GM18526 (cell line): ENCODE results near the gene RTN4R.

ENCODE experiments used
- POLR2A ChIP-seq: IDR thresholded peaks from 3 replicates; pipeline ENCODE4 v1.6.1; 2011; ENCODE audit not compliant: insufficient read length; ENCODE audit errors: extremely low read depth

The RTN4R gene

DNA sequence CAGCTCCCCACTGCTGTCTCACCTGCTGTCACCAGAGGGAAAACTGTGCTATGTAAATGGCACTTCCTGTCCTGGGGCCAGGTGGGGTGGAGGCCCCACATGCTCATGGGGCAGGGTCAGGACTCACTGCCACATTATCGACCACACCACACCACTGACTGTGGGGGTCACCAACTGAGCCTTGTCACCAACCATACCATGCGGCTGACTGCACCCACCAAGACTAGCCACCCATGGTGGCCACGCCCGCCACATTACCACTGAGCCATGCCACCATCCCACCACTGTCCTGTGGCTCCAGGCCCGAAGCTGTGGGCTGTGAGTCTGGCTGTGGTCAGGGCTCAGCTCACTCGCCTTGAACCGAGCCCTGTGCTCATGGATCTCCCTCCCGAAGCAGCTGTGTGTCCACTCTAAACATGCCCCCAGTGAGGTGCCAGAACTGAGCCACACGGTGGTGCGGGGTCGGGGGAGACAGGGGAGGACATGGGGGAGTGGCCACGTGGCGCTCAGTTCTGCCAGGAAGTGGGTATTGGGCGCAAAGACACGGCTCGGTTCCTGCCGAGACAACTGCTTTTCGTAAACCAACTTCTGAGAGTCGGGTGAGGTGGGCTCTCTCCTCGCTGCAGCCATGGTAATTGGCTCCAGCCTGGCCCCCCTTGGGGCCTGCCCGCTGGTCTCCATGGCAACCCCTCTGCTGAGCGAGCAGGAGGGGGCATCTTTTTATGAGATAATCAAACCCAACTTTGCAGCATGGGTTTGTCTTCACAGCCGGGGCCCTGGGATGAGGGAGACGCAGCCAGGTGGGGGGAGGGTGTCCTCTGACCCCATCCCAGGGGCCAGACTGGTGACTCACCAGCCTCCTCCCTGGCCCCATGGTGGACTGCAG is 23.2 kb downstream of the RTN4R start:
- TF ChIP-seq POLR2A, result no peak

DNA sequence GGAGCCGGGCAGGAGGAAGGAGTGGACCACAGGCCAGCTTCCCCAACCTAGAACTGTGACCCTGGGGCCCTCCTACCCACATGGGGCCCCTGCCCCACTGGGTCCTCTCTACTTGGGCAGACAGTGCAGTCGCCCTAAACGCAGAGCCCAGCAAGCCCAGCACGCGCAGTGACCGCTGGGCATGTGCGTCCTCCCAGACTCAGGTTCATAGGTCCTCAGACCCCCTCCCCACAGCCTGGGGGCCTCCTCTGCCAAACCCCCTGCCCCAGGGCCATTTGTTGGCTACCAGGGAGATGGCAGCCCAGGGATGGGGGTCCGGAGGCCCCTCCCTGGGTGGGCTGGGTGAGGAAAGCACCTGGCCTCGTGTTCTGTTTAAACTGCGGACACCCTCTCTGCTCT is 23.9 kb downstream of the RTN4R start:
- TF ChIP-seq POLR2A, result no peak

DNA sequence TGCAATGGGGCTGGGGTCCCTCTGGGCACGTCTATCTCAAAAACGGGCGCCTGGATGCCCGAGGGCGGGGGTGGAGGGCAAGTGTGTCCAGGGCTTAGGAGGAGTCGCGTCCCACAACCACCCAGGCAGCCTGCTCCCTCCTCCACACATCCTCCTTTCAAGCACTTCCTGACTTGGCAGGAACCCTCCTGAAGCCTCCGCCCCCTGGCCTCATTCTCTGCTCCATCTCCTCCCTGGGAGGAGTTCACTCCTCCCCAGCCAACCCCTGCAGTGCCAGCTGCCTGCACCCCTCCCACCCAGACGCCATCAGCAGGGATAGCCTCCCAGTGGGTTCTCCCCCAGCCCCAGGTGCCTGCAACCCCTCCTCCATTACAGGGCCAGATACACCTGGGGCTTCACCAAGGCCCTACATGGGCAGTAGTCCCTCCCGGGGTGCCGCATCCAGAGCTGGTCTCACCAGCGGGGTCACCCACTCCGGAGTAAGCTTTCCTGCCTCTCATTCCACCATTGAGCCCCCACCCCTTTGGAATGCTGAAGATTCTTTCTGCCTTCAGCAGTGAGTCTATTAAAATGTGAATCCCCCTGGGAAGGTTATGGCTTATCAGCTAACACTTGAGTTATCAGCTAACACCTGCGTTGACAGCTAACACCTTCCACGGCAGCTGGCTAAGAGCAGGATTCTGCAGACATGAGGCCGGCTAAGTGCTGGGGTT is 24.4 kb downstream of the RTN4R start:
- no peak for TF ChIP-seq POLR2A

DNA sequence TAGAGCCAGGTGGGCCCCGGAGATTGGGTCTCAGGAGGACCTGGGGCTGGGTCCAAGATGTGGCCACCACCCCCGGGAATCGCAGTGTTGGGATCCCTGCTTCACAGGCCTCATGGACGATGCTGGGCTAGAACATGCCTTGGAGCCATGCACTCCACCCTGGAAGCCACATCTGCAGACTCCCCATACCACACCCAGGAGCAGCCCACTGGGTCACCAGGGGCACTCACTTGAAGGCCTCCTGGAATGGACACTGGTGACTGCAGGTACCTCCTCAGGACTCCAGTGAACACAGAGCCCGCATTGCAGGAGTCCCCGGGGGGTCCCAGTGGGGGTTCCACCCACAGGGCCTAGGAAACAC is 25.0 kb downstream of the RTN4R start:
- TF ChIP-seq POLR2A, result no peak

DNA sequence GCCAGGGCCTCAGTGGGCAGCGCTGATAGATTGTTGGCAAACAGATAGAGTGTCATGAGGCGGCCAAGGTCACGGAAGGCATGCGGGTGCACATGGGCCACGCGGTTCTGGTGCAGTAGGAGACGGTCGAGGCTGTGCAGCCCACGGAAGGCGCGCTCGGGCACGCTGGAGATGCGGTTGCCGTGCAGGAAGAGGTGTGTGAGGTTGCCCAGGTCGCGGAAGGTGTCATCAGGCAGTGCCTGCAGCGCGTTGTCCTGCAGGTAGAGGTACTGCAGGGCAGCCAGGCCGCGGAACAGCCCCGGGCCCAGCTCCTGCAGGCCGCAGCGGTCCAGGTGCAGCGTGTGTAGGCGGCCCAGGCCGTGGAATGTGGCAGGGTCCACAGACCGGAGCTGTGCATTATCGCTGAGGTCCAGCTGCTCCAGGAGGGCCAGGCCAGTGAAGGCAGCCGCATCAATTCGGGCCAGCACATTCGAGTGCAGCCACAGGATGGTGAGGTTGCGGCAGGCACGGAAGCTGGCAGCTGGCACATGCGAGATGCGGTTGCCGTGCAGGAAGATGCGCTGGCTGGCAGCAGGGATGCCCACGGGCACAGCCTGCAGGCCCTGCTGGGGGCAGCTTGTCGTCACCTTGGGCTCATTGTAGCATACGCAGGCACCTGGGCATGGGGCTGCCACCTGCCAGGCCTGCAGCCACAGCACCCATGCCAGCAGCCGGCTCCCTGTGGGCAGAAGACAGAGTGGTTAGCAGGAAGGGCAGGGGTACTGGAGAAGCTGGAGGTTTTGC is 25.5 kb downstream of the RTN4R start:
- no peak for TF ChIP-seq POLR2A

DNA sequence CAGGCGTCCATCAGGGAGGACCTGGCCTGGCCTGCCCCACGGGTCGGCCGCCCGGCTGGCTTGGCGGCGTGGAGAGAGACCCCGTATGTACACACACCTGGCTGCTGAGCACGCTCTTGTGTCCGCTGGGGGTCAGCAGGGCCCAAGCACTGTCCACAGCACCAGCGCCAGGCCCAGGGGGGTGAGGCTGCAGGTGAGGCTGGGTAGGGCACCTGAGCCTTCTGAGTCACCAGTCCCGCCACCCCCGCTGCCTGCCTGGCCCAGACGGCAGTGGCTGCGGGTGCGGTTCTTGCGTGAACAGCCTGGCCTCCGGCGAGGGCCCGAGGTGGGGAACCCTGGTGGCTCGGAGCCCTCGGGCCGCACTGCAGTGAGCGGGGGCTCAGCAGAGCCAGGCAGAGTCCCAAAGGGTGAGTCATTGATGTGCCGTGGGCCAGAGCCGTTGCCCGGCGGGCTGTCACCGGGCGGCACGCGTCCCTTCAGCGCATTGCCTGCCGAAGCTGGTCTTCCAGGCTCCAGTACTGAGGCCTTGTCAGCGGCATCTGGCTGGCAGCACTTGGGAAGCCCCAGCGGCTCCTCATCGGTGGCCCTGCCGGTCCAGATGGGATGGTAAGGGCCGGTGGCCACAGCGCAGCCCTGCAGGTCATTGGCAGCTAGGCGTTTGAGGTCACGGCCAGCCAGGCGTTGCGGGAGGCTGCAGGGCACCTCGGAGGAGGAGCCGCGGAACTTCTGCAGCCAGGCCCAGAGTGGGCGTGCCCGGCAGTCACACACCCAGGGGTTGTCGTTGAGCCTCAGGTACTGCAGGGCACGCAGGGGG is 26.3 kb downstream of the RTN4R start:
- no peak for TF ChIP-seq POLR2A

DNA sequence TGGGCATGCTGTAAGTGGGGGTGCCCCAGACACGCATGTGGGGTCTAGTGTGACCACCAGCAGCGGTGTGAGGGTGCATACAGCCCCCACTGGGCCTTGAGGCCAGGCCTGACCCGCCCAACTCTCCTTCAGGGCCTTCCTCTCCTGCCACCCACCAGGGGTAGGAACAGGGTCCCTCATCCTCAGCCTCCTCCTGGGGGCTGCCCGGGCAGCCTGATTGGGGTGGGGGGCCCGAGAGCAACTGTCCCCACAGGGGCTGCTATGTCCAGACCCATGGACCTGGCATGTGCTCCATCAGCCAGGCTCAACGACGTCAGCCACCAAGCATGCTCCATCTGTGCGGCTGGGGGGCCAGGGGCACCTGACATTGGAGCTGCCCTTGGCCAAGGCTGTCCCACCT is 27.2 kb downstream of the RTN4R start:
- TF ChIP-seq POLR2A, result no peak

DNA sequence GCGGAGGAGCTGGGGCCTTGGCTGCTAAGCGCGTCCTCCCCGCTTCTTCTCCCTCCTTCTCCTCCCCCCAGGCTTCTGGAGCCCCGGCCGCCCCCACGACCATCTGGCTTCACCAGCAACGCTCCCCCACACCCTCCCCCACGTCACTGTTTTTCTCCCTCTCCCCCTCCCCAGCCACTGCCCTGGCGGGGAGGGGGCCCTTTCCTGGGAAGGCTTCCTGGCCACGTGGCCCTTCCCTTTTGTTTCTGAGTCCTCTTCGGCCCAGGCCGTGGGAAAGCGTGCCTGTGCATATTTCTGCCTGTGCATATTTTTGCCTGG is 27.7 kb downstream of the RTN4R start:
- TF ChIP-seq POLR2A, result no peak

DNA sequence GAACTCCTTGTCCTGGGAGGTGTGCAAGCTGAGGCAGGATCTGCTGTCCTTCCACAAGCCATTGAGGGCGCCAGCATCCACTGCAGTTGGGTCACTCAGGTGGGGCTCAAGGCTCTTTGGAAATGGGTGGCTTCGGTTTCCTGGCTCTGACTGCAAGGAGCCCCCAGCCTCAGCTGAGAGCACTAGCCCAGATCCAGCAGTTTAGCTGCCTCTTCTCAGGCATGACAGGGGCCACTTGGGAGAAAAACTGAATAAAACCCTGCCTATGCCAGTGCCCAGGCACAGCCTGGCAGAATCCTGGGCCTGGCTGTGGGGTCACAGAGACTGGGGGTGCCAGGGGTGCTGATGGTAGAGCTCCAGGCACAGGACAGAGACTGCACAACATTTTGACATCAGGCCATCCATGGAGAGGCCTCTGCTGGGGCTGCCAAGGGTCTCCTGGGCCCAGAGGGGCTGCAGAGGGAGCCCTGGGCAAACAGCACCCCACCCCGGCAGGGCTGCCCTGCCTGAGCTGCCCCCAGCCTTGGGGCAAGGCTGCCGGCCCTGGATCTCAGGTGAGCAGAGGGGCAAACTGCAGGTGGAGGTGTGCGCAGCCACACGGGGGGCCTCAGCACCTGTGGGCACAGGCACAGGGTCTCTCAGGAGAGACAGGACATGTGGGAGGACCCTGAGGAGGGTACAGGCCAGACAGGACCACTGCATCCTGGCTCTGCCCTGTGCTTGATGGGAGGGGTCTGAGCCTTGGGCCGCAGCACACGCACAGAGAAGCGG is 28.3 kb downstream of the RTN4R start:
- TF ChIP-seq POLR2A, result no peak

DNA sequence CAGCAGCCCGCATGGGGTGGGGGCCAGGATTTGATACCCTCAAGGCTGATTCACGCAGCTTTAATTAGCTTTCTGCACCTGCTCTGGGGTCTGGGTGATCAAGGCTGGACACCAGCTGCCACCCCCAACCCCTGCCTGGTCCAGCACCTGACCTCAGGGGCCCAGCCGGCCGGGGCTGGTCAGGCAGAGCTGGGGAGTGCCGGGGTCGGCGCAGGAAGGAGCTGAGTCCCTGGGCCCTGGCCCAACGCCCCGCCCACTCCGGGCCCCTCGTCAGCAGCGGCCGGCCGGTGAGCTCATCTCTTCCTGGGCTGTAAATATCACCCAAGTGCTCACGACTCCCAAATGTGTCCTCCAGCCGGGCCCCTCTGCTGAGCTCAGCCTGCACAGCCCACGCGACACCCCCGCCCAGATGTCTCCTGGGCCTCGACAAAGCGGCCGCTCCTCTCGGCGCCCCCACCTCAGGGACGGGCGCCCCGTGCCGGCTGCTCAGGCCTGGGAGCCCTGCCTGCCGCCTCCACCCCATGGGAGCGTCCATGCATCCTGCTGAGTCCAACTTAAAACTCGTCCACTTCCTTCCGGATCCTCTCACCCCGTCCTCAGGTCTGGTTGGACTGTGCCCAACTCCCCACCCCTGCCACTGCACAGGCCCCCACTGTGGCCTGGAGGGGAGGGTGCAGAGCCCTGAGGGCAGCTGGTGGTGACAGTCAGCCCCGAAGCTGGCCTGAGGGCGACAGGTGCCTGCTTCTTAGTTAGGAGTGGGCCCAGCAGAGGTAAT is 29.0 kb downstream of the RTN4R start:
- TF ChIP-seq POLR2A, result no peak

DNA sequence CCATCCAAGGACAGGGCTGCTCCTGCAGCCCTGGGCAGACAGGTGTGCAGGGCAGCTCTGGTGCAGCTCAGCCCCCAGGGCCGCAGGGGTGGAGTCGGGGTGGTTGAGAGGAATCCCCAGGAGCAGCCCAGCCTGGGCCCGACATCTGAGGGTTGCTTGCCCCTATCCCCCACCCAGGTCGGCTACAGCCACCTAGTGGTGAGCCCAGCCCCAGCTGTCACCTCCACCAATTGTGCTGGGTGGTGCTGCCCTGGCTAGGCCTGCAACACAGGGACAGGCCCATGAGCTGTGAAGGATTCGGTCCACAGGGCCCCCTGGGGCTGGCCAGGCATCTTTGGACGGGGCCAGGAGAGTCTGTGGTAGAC is 29.6 kb downstream of the RTN4R start:
- TF ChIP-seq POLR2A, result no peak

DNA sequence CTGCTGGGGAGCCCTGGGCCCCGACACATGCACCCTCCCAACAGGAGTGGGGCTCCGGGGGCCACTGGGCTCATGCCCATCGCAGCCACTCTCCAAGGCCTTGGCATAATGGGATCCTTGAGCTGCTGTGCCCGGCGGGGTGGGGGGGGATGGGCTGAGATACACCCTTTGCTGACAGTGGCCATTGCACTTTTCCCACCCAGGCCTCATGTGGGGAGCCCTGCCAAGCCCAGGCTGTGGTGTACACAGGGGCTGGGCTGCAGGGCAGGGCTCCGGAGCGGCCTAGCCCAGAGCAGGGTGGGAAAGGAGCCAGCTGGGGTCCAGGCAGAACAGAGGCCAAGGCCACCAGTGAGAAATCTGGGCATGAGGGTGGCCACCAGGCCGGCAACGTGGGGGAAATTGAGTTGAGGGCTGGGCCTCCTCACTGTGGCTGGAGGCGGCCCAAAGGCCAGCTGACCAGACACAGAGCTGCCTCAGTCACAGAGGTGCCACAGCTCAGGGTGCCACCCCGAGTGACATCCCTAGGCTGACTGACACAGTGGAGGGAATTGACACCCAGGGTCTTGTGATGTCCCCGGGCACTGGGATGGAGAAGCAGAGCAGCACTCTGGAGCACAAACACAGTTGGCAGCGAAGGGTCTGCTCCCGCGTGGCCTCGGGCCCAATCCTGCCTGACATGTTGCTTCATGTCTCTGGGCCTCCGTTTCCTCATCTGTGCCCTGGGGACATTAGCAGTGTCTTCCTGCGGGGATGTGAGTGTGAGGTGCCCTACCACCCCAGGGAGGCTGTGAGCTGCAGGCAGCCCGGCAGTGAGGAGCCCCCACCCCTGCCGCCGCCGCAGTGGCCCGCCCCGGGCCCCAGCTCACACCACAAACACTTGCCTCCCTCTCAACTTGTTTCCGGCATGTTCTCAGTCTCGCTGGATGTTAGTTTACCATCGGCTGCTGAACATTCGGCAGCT is 30.4 kb downstream of the RTN4R start:
- TF ChIP-seq POLR2A, result no peak
